AG09309 (cell line): ENCODE data around the gene TRIM62.

ENCODE experiments used
- DNase-seq: peaks from one replicate; pipeline ENCODE4 v3.0.0-alpha.2; 2010; ENCODE audit warnings: low read depth
- H3K4me3 ChIP-seq: 2 replicates; pipeline ENCODE4 v1.5.1; 2011; ENCODE audit warnings: mild to moderate bottlenecking, low read depth, low read length, moderate library complexity; ENCODE audit not compliant: control insufficient read depth
- CTCF ChIP-seq: IDR thresholded peaks from 2 replicates; pipeline ENCODE4 v1.5.1; 2011; ENCODE audit warnings: mild to moderate bottlenecking, low read depth, low read length, inconsistent platforms; ENCODE audit not compliant: insufficient read depth, control insufficient read depth; ENCODE audit errors: missing control alignments

Gene TRIM62

GRCh38 chr1:33169290-33170055, 12.4 kb downstream of the TRIM62 start:
- no peak for TF ChIP-seq CTCF
- DNase-seq: no peak
- H3K4me3 ChIP-seq: no peak overlapping the region

- no peak for DNase-seq
- no peak for TF ChIP-seq CTCF
Observed at GRCh38 chr1:33168556-33169289, 13.1 kb downstream of the TRIM62 start.

DNA sequence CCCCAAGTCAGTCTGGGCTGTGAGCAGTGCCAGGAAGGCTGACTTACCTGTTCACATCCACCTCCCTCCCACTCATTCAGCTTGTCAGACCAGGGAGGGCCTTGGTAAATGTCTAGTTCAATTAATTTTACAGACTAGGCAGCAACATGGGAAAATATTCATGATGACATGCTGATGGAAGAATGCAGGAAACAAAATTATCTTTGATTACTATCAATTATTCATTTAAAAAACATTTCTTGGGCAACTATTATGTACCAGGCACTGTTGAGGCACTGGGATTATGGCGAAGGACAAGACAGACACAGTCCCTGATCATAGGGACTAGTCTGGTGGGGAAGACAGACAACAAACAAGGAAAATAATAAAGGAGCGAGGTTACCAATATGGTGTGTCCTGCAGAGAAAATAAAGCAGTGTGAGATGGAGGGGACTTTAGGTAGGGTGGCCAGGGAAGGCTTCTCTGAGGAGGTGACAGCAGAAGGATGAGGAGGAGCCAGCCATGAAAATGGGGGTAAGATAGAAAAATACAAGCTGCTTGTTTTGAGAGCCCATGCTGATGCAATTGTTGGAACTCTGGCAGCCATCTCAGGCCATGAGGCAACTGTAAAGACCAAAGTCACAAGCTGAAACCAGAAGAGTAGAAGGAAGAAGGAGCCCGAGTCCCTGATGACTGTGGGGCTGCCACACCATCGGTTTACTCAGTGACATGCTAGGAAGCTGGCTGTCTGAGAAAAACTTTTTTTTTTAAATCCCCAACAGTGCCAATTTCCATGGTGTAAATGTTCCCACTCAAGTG, 14.0 kb downstream of the TRIM62 start:
- no peak overlapping the region for H3K4me3 ChIP-seq
- DNase-seq: no peak
- no peak for TF ChIP-seq CTCF

More at GRCh38 chr1:33168556-33169289, 13.1 kb downstream of the TRIM62 start:
- H3K4me3 ChIP-seq: no peak overlapping the region

DNA sequence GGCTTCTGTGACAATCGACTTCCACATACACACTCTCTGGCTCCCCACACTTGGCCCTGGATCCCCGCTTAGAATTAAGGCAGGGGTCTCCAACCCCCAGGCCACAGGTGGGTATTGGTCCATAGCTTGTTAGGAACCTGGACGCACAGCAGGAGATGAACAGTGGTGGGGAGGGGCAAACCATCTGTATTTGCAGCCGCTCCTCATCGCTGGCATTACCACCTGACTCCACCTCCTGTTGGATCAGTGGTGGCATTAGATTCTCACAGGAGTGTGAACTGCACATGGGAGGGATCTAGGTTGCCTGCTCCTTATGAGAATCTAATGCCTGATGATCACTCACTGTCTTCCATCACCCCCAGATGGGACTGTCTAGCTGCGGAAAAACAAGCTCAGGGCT, 16.0 kb downstream of the TRIM62 start:
- TF ChIP-seq CTCF: no peak
- no peak overlapping the region for H3K4me3 ChIP-seq
- no peak for DNase-seq

- TF ChIP-seq CTCF: no peak
- H3K4me3 ChIP-seq: no peak overlapping the region
- no peak for DNase-seq
Observed at GRCh38 chr1:33165209-33165608, 16.6 kb downstream of the TRIM62 start.
